H1 (cell line): ENCODE measurements around the gene PCGF3. TPM values are rescaled to one million over a fixed set of nuclear protein-coding genes. Genes with fewer than 3 reads are reported as not detected.

ENCODE experiments used
- CTCF ChIP-seq, 3 experiments: IDR thresholded peaks; 1 replicate in 2 of 3; 2 replicates in 1 of 3; pipeline versions ENCODE4 v1.5.1 to v1.6.1; 2011; ENCODE audit warnings: low read length in 3 of 3, mild to moderate bottlenecking in 3 of 3, inconsistent platforms in 2 of 3, low read depth in 1 of 3, moderate library complexity in 1 of 3; ENCODE audit not compliant: insufficient read depth in 1 of 3; ENCODE audit errors: control extremely low read depth in 1 of 3
- MAFK ChIP-seq: IDR thresholded peaks from 2 replicates; pipeline ENCODE4 v1.6.1; 2012; ENCODE audit warnings: low read depth, mild to moderate bottlenecking, improper control_type of control experiment, low read length
- NRF1 ChIP-seq: IDR thresholded peaks from 2 replicates; pipeline ENCODE4 v1.6.1; 2011; ENCODE audit warnings: mild to moderate bottlenecking, low read depth, low read length, improper control_type of control experiment
- RFX5 ChIP-seq: IDR thresholded peaks from 2 replicates; pipeline ENCODE4 v1.6.1; 2011; ENCODE audit warnings: low read depth, low read length, improper control_type of control experiment, borderline replicate concordance
- SRF ChIP-seq: IDR thresholded peaks from 2 replicates; pipeline ENCODE4 v1.6.1; 2011; ENCODE audit warnings: mild to moderate bottlenecking, low read depth, low read length, moderate library complexity
- polyA plus RNA-seq, 7 experiments: library from polyadenylated mRNA; depleted of rRNA in 3 of 7; stranded (reverse) in 5 of 7; unstranded in 2 of 7; fragments of >200 nt in 5 of 7; fragments of 200-250 nt in 2 of 7; gene quantifications; 1 replicate in 5 of 7; 2 replicates in 1 of 7; 4 replicates in 1 of 7; pipeline versions ENCODE4 v1.2.1 to v1.2.3, GENCODE V29; 2011 to 2013; ENCODE audit warnings: missing spikeins in 2 of 7, mixed read lengths in 2 of 7
- total RNA-seq: library from RNA; stranded (reverse); fragmentation: NEBNext Ultra II Directional; extraction: Animal tissue kit (Norgen Biotek cat#: 25700); gene quantifications from 2 replicates; pipeline ENCODE4 v1.2.1, GENCODE V29; 2021

The PCGF3 gene
- total and polyA plus RNA-seq, 2 of the 8 experiments (the other 6 are each of a cell fraction or from before 2014, with no cell fraction given): 52.7 to 52.9 TPM

GRCh38 chr4:754221-755120 is 48.8 kb downstream of the PCGF3 start (continued):
- TF ChIP-seq CTCF (IDR thresholded peaks at IDR 0.05; ENCODE audit: control extremely low read depth in 1 of 3, insufficient read depth in 1 of 3, low read depth in 1 of 3, low read length in 3 of 3) (no peak), MAFK (no peak), RFX5 (no peak), NRF1 (no peak), SRF (no peak)
